HG03060 (cell line): ENCODE results near the gene NDST1.

ENCODE experiments used
- ATAC-seq: cut with Tn5 transposase; IDR thresholded peaks from one replicate; pipeline ENCODE4 v1.9.1; 2021; ENCODE audit warnings: low read depth, moderate number of reproducible peaks; ENCODE audit not compliant: unreplicated experiment

Gene NDST1

GRCh38 chr5:150582241-150583109 is 74.5 kb downstream of the NDST1 start:
- ATAC-seq: no peak

GRCh38 chr5:150583541-150584225 is 75.8 kb downstream of the NDST1 start:
- no peak for ATAC-seq

DNA sequence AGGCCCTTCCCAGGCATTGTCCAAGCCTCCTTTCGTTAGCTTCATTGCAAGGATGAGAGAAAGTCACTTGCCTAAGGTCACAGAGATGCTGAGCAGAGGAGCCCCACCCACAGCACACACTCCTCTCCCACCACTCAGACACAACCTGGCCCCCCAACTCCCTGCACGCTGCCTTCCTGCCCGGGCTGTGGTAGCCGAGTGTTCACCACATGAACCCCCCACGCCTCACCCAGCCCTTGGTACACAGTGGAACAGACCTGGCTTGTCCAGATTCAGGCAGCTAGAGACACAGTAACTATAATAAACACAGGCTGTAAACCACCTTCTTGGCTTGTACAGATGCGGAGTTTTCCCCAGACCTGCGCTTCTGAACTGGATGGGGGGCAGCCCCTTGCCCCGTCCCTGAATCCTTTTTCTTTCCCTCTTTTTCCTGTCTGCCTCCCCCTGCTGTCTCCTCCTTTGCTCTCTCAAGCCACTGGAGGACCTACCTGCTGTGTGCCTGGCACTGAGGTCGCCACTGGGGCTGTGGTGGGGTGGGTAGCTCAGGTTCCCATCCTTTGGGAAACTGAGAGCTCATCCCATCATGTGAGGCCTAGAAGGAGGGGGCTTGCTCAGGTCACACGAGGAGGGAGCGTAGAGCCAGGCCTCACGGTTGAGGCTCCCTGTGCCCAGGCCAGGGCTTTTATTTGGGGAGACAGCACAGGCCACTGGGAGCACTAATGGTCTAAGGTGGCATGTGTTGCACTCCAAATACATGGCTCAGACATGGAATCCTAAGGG is 76.8 kb downstream of the NDST1 start:
- no peak for ATAC-seq

- ATAC-seq: no peak
Measured at GRCh38 chr5:150585781-150586341, 77.9 kb downstream of the NDST1 start.

- no peak for ATAC-seq
Measured at GRCh38 chr5:150587016-150587415, 79.1 kb downstream of the NDST1 start.

GRCh38 chr5:150587856-150588595 is 80.1 kb downstream of the NDST1 start:
- no peak for ATAC-seq

DNA sequence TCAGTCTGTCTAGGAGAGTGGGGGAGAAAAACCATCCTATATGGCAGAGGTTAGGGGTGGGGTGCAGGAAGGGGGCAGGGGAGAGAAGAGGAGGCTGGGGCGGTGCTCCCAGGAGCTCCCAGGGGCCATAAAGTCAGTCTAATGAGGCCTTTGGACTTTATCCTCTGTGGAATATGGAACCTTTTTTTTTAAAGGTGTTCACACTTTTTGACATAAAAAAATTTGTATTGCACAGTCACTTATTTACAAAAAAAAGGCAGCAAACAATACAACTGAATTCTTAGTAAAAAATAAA is 80.6 kb downstream of the NDST1 start:
- no peak for ATAC-seq

DNA sequence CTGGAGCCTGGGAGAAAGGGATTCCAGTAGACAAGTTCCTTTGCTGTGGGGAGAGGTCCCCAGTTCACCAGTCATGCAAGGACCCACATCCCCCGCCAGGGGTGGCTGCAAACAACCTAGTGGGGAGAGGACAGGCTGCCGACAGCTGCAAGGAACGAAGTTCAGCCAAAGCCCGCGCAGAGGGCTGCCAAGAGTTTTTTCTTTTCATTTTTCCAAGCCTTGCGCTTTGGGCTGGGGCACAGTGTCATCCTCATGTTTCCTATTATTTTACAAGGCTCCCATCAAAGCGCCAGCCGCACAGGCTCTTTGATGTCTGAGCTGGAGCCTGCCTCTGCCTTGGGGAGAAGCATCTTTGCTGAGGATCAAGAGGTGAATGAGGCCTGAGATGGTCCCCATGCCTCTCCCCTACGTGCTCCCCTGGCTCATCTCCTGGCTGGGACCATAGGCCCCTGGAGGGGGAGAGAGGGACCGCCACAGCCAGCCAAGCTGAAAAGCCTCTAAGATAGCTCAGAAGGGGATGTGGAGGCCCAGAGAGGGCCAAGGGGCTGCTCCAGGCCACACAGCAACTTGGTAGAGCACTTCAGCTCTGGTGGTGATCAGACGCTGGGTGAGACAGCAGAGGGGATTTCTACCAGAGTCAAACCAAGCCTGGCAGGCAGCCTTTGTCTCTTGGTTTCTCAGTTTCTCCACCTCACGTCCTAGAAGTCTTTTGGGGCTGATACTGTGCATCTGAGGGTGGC is 82.1 kb downstream of the NDST1 start:
- no peak for ATAC-seq

GRCh38 chr5:150590979-150591695 is 83.2 kb downstream of the NDST1 start:
- ATAC-seq: no peak

- no peak for ATAC-seq
Measured at GRCh38 chr5:150593593-150593992, 85.7 kb downstream of the NDST1 start.

DNA sequence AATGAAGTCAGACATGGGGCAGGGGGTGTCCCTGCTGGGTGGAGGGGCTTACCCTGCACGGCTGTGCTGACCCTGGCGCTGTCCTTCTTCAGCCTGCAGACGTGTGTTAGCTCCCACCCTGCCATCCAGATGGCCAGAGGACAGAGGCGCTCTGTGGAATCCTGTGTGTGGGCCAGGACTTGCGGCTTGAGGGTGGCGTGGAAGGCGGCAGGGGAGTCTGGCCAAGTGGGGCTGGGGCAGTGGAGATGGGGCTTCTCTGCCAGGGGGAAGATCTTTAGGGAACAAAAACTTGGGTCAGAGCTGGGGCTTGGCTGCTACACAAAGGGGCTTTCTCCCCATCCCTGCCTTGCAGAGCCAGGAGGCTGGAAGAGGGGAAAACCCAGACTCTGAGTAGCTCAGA is 86.1 kb downstream of the NDST1 start:
- no peak for ATAC-seq

DNA sequence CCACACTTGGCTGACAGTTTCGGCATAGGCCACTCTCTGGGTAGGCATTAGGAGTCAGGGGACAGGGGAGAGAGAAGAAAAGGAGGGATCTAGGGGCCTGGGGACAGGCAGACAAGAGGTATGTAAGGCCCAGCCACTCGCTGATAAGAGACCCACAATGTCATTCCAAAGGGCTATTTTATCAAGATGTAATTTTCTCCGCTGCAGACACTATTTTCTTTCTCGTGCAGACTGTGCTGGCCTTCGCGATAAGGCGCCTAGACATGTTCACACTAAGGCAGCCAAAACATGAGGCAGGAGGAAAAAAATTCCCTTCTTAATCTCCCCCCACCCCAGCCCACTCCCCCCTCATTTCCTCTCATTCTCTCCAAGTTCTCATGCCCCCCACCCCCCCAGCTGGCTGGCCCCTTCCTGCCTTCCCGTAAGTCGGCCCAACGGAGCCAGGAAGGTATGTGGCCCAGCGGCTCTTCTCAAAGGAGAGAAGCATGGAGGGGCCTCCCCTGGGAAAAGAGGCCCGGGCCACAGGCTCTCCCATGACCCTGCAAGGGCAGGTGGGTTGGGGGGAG is 87.6 kb downstream of the NDST1 start:
- no peak for ATAC-seq

GRCh38 chr5:150596313-150596712 is 88.4 kb downstream of the NDST1 start:
- no peak for ATAC-seq

DNA sequence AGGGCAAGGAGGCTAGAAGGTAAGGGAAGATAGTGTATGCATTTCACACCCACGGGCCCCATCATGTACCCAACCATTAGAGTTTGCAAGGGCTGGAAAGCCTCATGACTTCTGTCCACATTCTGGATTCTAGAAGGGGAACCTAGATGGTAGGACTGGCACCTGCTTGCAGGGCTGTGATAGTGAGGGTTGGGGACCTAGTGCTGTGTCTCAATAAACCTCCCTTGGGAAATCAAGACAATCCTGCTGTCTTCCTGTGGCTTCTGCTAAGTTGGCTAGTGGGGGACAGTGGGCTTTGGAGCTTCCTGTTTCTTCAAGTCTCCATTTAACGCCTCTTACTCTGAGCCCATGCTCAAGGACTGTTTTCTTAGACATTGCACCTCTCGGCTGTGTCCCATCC is 88.9 kb downstream of the NDST1 start:
- no peak for ATAC-seq

DNA sequence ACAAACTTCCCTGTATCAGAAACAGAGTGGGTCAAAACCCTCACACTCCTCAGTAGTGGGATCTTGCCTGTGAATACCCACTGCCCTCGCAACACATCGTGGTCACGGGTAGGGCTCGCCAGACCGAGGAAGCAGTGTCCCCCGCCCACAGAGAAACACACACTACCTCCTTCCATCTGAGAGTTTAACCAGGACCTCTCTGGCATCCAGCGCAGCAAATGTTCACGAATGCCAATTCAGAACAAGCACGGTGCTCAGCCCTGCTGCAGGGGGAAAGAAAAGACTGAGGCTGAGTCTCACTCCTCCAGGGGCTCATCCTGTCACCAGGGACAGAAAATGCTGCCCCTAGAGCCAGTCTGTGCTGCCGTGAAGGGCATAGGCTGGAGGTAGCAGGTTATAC is 90.1 kb downstream of the NDST1 start:
- no peak for ATAC-seq

GRCh38 chr5:150598821-150599273 is 90.9 kb downstream of the NDST1 start:
- no peak for ATAC-seq

DNA sequence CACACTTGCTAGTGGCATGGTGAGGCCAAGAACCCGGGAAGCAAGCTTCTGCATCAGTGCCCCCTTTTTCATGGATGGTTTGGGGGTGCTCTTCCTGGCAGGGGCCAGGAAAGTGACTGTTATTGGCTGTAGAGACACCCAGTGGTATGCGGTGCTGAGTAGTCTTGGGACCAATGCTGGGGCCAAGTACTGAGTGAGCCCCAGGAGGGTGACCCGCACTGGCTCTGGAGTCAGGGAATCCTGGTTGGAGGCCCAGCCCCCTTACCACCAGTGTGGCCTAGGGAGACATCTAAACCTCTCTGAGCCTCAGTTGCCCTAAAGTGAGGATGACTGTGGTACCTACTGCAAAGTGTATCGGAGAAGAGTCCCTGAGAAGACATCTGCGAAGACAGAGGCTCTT is 91.3 kb downstream of the NDST1 start:
- ATAC-seq: no peak

- no peak for ATAC-seq
Measured at GRCh38 chr5:150599917-150600511, 92.1 kb downstream of the NDST1 start.
